ENCODE data around the gene MEGF8. TPM values are rescaled to one million over a fixed set of nuclear protein-coding genes. Genes with fewer than 3 reads are reported as not detected.

The MEGF8 gene
- total and polyA plus RNA-seq, 9 of the 15 experiments (the other 6 are each of a cell fraction or from before 2014, with no cell fraction given): 0.28 to 13.1 (median 3.0) TPM

DNA sequence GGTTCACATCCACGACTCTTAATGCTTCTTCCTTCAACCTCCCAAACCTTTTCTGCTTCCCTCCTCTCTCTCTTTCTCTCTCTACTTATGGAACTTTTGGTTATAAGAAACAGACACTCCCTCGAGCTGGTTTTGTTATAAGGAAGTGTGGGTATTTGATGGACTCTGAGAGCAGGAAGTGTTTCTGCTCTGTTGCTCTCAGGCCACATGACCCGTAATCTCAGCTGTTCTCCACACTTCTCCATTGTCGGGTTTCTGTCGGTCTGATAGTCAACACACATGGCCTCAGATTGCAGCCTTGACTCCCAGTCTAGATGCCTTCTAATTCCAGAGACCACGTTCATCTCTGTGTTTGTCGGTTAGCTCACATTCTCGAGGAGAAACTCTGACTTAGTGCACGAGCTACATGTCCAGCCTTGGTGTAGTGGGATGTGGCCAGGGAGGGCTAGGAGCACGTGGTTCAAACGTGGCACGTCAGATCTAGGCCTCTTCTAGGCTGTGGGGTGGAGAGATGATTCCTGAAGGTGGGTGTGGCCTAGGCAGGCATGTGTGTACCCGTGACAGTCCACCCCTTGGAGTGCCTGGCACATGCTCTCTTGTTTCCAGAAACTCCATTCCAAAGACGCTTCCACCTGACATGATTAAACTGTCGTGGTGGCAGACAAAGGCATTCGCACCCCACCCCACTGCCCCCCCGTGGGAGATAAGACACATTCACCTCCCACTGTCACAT is 38.3 kb downstream of the MEGF8 start (continued):
- peak; percentile 29; the same call in 1 of the 2 replicates for TF ChIP-seq MGA (IDR thresholded peaks at IDR 0.05)
- TF ChIP-seq HDAC2 (IDR thresholded peaks at IDR 0.05): no peak
- no peak for TF ChIP-seq SETDB1 (IDR thresholded peaks at IDR 0.05; ENCODE audit: low read length)

All from K562 (cell line).